HG03354 (cell line): ENCODE results near the gene NPW.
A peak's percentile ranks its signal among the peaks of the same experiment; 100 is the strongest.

Source experiments
- ATAC-seq: cut with Tn5 transposase; IDR thresholded peaks from one replicate; pipeline ENCODE4 v1.9.1; 2021; ENCODE audit warnings: mild to moderate bottlenecking; ENCODE audit not compliant: unreplicated experiment, poor library complexity, severe bottlenecking

Gene NPW

DNA sequence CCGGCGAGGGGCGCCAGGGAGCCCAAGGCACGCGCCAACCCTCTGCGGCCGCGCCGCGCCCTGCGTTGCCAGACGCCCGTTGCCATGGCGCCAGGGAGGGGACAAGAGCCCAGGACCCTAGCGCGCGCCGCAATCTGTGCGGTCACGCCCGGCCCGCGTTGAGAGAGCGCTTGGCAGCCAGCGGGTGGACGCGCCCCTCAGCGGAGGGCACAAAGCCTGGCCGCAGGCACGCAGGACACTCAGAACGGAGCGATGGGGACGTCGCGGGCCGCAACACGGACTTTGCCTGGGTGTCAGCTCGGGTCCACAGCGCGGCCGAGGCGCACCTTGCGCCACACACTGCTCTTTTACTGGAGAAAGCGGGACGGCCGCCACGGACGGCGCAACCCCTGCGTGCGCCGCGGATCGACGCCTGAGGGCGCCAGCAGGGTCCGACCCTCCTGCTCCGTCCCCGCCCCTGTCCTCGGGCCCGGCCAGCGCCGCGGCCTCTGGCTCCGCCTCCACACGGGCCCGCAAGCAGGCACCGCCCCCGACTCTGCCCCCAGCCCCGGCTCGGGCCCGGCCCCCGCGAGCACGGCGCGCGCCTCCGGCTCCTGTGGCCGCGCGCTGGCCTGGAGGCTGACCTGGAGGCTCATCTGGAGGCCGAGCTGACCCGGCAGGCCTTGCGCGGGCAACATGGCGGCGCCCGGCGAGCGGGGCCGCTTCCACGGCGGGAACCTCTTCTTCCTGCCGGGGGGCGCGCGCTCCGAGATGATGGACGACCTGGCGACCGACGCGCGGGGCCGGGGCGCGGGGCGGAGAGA, 35.8 kb upstream of the NPW start, which contains the start of gene GFER:
GFER (plus strand) TSS at position 650 of the 803 bp plus-strand sequence; CDS start at position 676, 26 bp downstream.
- ATAC-seq = peak; percentile 77

DNA sequence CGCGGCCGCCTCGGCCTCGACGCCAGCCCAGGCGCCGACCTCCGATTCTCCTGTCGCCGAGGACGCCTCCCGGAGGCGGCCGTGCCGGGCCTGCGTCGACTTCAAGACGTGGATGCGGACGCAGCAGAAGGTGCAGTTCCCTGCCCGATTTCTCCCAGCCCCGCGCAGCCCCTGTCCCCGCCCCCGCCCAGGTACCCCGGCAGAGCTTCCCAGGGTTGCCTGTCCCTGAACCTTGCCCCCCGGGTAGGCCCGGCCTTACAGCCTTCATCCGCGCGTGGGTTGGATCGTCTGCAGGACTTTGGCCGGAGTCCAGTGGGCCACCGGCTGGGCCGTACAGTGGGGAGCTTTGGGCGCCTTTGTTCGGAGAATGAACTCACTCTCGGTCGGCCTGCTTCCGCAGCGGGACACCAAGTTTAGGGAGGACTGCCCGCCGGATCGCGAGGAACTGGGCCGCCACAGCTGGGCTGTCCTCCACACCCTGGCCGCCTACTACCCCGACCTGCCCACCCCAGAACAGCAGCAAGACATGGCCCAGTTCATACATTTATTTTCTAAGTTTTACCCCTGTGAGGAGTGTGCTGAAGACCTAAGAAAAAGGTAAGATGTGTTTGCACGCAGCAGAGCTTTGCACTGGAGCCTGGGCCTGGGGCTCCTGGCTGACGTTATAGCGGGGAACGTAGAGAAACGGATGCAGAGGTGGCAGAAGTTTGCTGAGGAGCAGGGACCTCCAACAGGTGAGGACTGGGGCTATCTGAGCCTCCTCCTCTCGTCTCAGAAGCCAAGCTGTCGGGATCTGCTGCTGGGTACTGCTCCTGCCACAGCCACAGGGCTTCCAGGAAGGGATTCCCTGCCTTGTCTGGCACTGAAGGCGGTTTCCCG, 35.0 kb upstream of the NPW start:
- ATAC-seq = peak; percentile 6

DNA sequence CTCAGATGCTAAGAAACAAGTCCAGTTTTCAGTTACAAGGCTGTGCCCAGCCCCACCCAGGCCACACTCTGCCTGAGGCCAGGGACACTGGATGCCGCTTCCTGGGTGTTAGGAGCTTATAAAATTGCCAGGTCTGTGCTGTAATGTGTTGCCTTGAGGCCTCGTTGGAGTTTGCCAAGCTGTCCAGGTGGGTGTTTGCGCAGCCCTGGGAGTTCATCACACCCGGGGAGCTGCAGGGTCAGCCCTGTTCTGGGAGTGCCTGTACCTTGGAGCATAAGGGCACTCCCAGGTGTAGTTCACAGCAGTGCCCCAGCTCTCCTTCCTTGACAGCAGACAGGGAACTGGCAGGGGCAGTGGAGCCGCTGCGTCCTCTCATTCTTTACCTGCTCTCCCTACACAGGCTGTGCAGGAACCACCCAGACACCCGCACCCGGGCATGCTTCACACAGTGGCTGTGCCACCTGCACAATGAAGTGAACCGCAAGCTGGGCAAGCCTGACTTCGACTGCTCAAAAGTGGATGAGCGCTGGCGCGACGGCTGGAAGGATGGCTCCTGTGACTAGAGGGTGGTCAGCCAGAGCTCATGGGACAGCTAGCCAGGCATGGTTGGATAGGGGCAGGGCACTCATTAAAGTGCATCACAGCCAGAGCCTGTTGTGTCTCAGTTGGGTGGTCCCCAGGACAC, 34.0 kb upstream of the NPW start:
- ATAC-seq = no peak

DNA sequence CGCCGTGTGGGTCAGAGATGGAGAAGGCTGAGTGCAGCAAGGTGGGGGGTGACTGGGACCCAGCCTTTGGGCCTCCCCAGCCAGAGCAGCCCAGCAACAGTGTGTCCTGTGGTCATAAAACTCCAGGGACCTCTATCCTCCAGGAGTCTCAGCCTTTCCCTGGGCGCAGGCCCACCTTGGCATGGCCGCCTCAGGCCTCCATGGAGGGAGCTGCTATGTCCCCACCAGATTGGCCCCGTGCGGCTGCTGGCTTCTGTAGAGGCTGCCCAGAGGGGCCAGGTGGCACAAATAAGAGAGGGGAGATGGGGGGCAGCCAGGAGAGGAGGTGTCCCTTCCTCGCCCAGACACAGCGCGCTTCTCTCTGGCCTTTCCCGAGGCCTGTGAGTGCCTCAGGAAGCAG, 32.4 kb upstream of the NPW start:
- no peak for ATAC-seq

DNA sequence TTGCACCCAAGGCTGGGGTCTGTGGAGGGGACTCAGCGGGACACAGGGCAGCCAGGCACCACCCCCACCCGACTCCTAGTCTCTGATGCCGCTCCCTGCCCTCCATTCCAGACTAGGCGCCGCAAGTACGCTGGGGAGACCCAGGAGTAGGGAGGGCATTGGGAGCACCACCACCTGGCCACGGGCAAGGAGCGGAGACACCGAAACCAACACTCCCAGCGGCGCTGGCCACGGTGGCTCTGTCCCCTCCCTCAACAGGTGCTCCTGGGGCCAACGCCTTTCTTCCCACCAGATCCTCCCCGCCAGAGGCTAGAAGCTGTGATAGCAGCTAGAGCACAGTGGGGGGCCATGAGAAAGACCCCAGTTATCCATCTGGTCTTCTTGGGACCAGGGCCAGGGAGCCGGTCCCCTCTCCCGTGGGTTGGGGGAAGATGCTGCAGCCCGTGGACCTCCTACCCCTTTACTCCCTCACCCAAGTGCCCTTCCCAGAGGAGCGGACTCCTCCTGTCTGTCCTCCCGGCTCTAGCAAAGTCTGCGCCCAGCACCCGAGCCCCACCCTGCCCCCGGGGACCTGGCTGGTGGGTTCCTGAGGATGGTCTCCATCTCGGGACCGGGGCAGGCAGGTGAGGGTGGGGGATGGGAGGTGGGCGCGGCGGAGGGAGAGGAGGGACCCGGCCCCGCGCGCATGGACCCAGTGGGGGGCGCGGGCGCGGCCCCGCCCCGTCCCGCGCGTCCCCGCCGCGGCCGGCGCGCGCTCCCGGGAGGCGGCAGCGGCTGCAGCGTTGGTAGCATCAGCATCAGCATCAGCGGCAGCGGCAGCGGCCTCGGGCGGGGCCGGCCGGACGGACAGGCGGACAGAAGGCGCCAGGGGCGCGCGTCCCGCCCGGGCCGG, 30.1 kb upstream of the NPW start, which contains the start of gene SYNGR3:
SYNGR3 (plus strand) TSS at position 762 of the 892 bp plus-strand sequence. CDS start 133 bp downstream, outside the sequence.
- no peak for ATAC-seq

DNA sequence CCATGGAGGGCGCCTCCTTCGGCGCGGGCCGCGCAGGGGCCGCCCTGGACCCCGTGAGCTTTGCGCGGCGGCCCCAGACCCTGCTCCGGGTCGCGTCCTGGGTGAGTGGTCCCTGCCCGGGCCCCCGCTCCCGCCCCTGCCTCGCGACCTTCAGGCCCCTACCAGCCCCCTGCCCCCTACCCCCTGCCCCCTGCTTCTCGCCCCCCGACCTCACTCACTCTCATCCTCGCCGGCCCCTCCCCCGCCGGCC, 29.6 kb upstream of the NPW start:
- no peak for ATAC-seq

DNA sequence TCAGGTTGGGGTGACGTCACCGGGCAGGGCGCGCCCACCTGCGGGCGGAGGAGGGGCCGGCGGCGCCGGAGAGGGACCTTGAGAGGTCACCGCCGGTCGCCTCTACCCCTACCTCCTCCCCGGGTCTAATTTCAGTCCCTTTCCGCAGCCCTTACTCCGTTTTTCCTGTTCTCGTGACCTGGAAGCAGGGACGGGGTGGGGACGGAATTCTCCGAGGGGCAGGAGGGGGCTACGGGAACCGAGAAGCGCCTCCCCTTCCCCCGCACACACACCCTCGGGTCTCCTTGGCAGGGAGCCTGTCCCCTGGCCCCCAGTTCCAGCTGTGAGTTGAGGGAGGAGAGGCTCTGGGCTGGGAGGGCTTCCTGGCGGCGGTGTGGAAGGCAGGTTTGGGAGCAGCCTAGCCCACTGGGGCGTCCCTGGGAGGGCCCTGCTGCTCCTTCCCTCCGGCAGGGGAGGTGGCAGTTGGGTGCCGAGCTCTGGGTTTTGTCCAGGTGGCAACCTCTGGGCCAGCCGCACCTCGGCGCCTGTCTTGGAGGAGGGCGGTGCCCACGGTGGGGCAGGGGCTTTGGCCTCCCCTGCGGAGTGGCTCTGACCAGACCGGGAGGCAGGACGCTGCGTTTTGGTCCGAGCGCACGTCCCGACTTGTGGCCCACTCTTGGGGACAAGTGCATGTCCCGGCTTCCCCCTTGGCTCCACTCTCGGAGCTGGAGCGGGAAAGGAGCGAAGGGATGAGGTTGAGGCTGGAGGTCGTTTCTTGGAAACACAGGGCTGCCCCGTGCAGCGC, 29.0 kb upstream of the NPW start:
- peak; percentile 1 for ATAC-seq

DNA sequence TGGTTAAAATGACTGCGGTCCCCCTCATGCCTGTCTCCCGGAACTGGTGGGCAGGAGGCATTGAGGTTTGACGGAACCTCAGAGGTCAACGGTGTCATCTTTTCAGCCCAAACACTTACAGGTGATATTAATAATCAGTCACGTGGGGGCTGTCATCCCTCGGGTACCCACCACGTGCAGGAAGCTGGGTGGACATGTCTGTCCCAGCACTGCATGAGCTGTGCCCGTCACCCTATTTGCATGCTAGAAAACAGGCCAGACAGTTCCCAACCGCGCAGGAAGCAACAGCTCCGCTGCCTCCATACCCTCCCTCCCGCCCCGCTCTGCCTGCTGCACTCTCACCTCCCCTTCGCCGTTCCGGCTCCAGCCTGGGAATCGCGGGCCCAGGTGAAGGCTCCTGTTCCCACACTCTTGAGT, 28.4 kb upstream of the NPW start:
- peak; percentile 40 for ATAC-seq

DNA sequence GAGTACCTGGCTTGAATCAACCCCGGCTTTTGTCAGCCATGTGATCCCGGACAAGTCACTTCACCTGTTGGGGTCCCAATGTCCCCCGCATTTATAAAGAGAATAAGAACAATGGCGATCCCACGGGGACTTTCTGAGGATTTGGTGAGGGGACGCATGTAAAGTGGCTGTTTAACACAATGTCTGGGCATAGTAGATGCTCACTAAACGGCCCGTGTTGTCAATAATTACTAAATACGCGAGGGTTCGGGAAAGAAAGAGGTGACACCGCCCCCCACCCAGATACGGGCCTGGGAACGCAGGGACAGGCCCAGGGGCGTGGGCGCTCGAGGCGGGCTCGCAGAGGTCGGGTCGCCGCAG, 28.0 kb upstream of the NPW start:
- no peak for ATAC-seq

DNA sequence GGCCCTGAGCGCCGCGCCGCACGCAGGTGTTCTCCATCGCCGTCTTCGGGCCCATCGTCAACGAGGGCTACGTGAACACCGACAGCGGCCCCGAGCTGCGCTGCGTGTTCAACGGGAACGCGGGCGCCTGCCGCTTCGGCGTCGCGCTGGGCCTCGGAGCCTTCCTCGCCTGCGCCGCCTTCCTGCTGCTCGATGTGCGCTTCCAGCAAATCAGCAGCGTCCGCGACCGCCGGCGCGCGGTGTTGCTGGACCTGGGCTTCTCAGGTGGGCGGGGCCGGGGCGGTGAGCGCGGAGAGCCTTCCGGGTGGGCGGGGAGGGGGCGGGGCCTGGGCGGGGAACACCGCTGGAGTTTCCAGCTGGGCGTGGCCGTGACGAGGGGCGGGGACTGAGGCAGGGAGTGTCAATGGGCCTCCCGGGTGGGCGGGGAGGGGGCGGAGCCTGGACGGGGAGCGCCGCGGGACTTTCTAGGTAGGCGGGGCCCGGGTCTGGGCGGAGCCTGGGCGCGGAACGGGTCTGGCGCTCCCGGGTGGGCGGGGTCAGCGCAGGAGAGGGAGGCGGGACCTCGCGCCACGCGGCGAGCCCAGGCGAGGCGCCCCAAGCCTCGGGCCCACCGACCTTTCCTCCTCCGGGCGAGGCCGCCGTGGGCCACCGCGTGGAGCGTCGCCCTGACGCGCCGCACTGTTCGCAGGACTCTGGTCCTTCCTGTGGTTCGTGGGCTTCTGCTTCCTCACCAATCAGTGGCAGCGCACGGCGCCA, 27.5 kb upstream of the NPW start:
- ATAC-seq = peak; percentile 52

DNA sequence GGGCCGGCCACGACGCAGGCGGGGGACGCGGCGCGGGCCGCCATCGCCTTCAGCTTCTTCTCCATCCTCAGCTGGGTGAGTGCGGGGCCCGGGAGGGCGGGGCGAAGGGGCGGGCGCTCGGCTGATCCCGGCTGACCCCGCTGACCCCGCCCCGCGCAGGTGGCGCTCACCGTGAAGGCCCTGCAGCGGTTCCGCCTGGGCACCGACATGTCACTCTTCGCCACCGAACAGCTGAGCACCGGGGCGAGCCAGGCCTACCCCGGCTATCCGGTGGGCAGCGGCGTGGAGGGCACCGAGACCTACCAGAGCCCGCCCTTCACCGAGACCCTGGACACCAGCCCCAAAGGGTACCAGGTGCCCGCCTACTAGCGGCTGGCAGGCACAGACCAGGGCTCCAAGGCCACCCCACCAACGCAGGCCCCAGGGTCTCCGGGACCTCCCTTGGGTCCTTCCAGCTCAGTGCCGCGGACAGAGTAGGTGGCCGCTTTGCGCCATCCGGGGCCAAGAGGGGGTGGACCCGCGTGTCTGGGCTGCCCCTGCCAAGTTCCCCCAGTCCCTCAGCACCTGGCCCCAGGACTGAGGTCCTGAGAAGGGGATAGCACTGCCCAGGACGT, 26.8 kb upstream of the NPW start:
- no peak for ATAC-seq

DNA sequence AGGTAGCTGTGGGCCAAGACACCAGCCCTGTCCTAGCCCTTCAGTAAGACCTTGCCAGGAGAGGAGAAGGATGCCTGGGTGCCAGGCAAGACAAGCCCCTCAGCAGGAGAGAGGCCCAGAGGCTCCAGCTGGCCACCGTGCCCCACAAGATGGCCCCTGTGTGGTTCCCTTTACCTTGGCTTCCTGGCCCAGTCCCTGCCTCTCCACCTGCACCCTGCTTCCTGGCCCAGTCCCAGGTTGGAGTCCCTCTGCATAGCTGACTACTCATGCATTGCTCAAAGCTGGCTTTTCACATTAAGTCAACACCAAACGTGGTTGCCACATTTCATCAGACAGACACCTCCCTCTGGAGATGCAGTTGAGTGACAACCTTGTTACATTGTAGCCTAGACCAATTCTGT, 25.9 kb upstream of the NPW start:
- ATAC-seq = no peak

DNA sequence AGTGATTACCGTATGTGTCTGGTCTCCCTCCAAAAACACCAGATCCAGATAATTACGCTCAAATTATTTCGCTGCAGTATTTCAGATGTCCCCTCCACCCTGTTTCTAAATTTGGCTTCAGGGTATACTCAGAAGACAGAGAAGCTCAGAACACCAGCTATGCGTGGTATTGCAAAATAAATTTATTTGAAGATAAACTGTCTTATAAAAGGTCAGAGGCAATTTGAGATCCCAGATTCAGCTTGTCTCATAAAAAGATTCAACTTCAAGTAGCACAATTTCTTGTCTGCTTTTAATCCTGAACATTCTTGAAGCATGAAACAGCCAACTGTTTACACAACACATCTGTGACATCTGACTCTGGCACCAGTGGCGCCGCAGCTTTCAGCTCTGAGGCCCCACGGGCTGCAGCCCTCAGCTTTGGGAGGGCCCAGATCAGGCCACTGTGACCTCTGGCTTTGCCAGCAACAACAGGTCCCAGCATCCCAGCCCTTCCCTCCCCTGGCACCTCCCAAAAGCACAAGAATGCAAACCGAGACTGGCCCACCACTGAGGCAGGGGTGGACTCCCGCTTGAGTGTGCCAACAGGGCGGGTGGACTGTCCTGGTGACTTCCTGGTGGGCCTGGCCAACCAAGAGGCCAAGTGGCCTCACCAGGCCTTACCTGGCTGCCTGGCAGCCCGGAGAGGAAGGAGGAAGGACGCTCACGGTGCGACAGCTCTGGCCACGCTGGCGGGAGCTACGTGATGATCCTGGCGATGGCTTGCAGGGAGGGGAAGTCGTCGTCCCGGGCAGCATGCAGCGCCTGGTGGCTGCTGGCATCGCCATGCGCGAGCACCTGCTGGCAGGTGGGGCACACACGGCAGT, 21.9 kb upstream of the NPW start:
- ATAC-seq = no peak

DNA sequence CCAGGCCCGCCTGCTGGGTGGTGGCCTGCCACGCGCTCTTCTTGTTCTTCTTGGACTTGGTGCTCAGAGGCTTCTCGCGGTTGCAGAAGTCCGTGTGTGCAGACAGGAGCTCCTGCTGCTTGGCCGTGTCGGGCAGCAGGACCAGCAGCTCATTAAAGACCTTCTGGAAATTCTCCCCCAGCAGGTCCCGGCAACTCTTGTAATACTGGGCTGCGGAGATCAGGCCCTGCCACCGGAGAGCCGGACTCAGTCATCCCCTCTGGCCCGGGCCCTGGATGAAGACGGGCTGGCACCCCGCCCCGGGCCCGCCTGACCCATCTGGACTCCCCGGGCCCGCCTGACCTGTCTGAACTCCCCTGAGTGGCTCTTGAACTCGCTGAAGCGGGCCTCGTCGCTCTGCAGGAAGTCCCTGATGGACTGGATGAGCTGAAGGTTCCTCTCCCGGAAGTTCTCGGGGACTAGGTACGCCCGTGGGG, 21.2 kb upstream of the NPW start:
- no peak for ATAC-seq

DNA sequence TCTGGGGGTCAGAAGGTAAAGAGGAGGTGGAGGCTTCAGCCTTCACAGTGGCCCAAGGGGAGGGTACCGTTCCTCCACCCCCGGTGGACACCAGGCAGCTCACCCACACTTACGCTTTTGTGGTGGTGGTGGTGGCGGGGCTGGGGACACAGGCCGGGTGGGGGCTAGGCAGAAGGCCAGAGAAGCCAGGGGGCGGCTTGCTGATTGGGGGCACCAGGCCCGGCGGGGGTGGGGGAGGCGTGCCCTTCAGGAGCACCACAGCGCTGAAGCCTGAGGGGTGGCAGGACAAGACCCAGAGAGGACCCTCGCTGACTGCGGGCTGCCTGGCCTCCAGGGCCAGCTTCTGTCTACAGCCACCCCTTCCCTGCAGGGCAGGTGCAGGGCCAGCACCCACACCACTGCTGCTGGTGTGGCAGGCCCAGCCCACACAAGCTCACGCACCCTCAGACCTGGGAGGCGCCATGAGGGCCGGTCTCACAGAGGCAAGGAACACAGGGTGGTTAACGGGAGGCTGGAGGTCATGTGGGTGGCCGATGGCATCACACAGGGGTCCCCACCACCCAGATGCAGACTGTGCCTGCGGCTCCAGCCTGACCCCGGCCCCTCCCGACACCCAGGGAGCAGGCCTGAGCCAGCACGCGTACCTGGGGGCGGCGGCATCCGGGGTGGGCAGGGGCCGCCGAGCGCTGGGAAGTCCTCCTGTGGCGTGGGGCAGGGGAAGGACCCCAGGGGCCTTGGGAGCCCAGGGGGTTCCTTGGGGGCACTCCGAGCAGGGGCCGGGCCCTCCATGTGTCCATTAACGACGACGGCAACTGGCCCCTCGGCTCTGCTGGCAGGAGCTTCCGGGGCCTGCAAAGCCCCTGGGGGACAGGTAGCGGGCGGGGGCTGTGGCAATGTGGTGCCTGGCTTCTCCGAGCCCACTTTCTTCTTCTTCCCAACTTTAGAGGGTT, 20.5 kb upstream of the NPW start:
- ATAC-seq = no peak
